GM18870 (cell line): ENCODE measurements around the gene BACE1-AS.

Experiments used
- ATAC-seq: cut with Tn5 transposase; IDR thresholded peaks from one replicate; pipeline ENCODE4 v1.9.1; 2021; ENCODE audit warnings: moderate library complexity; ENCODE audit not compliant: unreplicated experiment

The BACE1-AS gene

DNA sequence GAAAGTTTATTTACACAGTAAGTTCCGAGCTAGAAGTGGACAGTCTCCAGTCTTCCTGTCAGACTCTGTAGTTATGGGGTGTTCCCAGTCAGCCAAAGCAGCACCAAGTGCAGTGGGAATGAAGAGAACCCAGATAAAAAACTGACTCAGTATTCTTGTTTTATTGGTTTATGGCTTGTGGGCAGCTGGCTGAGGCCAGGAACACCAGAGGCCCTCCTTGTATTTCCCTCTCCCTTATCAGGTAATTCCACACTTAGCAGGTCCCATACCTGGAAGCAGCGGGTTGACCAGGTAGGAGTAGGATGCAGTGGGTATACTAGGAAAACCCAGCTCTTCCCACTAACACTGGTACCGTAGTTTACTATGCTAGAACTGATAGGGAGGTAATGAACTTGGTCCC lies 3.5 kb upstream of the BACE1-AS start:
- ATAC-seq, result no peak

DNA sequence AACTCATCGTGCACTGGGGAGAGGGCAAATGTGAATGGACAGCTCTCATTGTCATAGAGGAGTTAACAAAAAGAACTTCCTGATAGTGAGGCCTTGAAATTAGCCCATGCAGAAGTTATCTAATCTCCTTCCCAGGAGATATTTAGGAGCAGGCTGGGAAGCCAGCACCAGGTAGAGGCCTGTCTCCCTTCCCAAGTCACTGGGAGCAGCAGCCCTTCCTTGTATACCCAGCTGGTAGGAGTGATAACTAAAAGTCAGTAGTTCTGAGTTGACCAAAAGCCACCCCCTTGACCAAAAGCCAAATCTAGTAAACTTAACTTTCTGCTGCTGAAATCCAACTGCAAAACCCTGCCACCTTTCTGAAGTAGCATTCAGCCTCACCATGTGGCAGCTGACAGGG lies 1.4 kb upstream of the BACE1-AS start:
- ATAC-seq, result no peak

DNA sequence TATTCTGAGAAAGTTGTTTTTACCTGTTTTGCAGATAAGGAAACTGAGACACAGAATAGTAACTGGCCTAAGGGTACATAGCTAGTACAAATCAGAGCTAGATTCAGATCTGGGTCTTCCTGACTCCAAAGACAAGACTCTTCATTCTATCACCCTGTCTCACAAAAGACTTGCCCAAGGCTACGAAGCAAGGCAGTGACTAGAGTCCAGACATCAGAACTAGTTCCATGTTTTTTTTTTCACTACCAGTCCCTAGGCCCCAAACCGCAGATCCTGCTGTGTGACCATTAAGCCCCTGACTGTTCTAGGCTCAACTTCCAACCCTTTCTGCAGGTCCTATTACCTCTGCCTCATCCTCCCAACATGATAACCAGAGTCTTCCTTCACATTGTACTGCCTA lies 1.5 kb downstream of the BACE1-AS start:
- ATAC-seq, result no peak

DNA sequence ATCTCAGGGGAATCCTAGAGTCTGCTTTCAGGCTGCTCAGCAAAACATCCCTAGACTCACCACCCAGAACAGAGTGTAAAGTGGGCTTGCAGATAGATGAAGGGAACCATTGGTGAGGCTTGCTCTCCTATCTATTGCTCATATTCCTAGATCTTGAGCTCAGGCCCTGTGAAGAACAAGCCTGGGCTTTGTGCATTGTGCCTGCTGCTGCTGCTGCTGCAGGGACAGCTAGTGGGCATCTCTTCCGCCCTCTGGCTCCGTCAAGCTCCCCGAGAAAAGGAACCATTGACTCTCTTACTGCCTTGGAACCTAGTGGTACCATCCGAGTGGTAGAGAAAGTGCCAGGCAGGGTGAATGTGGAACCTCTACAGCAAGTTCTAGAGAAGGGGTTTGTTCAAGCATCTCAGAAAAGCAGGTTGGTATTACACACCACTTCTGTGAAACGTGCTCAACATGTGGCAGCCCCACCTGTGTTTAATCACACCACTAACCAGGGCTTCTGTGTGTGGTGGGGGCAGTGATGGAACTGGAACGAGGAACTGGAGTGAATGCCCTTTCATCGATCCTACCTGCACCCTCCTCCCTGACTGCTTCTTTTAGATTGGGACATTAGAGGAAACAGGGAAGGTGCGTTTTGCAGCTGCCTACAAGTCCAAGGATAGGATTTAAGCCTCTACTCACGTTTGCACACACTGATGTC lies 4.4 kb downstream of the BACE1-AS start:
- no peak for ATAC-seq

DNA sequence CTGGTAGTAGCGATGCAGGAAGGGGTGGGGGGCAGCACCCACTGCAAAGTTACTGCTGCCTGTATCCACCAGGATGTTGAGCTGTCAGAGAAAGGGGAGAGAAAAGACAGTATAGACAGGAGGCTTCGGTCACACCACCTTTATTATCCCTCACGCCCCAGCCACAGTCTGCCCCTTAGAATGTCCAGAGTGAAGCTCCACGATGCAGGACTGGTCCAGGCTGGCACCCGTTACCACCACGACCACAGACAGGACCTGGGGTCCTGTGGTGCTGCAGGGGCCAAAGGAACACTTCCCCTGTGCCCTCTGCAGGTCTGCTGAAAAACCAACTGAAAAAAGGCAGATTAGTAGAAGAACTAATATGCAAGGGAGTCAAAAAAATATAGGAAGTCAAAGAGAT lies 5.7 kb downstream of the BACE1-AS start:
- ATAC-seq, result no peak

DNA sequence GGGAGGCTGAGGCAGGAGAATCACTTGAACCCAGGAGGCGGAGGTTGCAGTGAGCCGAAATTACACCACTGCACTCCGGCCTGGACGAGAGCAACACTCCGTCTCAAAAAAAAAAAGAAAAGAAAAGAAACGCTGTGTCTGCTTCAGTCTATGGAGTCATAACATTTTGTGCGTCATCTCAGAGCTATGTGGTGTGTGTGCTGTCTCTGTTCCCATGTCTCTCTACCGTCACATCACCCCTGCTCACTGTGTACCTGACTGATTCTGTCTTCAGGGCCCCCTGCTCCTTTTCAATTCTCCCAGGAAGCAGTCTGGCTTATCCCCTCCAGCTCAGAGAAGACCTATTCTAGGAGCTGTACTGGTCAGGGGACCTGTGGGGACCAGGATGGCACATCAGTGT lies 7.0 kb downstream of the BACE1-AS start:
- ATAC-seq, result no peak

DNA sequence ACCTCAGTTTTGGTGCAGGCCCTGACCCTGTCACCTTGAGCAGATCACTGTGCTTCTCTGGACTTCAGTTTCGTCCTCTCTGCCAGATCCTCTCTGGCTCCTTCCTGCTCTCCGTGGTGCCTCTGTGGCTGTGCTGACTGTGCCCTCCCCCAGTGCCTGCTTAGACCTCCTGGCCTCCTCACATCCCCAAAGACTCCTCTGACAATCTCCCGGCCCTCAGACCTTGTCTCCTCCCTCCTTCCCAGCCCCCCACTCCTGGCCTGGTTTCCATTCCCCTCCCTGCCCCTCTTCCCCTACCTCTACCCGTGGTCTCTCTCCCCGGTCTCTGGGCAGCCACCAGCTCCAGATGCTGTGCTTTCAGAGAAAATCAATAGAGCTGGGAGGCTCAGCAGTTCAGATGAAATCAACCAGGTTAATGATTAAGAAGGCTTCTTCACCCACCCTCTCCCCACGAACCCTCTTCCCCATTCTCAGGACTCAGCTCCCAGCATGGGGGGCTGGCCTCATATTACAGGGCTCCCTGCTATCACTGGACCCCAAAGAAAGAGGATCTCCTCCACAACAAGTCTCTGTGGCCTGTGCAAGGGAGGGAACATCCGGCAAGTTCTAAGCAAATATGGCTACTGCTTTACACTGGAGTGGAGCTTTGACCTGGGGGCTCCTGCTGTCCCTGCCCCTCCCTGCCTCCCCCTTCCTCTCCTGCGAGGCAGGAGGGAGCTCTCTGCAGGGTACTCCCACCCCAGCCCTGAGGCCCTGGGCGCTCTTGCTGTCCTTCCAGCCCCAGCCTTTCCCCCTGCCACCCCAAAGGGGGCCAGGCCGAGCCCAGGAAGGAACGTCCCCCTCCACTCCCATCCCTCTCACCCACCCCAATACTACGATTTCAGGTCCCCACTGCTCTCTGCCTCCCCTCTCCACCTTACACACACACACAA lies 8.5 kb downstream of the BACE1-AS start:
- ATAC-seq, result no peak

DNA sequence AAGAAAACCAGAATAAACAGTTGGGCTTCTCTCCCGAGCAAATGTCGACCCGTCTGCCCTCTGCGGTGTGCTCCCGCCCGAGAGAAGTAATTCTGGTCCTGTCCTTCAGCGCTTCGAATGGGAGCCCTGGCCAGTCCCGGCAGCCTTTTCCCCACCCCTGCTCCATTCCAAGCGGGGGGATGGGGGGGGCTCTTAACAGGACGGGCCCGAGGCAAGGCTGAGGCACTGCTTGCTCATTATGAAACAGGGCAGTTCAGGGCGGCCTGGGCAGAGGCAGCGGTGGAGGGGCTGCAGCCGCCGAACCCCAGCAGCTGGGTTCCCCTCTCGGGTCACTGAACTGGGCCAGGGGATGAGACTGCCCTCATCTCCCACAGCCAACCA lies 9.1 kb downstream of the BACE1-AS start:
- no peak for ATAC-seq

DNA sequence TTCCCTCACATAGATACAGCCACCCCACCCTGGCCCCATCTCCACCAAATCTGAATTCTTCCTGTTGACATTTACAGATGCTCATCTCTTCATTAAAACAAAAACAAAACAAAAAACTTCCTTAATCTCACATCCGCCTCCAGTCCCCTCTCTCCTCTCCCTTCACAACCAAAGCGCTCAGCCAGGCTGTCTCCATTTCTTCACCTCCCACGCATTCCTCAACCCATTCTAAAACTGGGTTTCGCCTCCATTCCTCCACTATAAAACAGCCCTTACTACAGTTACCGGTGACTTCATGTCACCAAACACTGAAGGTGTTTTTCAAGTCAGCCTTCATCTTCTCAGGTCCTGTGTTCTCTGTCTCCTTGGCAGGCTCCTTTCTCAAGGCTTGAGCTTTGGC lies 9.6 kb downstream of the BACE1-AS start:
- ATAC-seq, result no peak

DNA sequence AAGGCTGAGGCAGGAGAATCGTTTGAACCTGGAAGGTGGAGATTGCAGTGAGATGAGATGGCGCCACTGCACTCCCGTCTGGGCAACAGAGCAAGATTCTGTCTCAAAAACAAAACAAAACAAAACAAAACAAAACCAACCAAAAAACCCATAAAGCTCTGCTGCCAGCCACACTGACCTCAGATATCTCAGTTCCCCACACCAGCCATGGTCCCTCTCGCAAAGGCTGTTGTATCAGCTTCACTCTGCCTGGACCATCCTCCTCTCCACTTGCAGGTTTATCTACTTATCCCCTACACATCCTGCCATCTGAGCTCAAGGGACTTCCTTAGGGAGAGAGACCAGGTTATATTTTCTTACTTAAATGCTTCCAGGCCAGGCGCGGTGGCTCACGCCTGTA lies 11.1 kb downstream of the BACE1-AS start:
- ATAC-seq, result no peak

DNA sequence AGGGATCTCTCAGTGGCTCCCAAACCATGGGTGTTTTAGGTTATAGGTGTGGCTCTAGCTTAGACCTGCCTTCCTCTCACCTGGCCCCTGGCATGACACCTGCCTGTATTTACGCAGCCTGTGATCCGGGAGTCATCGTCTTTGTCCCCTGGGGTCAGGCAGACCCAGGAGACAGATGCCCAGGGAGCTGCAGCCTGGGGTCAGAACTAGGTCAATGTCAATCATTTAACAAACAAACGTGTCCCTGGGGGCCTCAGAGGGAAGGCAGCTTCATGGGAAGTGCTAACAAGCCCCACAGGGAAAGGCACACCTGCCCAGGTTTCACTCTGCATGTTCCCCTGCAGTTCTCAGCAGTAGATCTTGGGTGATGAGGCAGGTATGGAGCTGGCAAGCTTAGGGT lies 12.0 kb downstream of the BACE1-AS start:
- no peak for ATAC-seq

DNA sequence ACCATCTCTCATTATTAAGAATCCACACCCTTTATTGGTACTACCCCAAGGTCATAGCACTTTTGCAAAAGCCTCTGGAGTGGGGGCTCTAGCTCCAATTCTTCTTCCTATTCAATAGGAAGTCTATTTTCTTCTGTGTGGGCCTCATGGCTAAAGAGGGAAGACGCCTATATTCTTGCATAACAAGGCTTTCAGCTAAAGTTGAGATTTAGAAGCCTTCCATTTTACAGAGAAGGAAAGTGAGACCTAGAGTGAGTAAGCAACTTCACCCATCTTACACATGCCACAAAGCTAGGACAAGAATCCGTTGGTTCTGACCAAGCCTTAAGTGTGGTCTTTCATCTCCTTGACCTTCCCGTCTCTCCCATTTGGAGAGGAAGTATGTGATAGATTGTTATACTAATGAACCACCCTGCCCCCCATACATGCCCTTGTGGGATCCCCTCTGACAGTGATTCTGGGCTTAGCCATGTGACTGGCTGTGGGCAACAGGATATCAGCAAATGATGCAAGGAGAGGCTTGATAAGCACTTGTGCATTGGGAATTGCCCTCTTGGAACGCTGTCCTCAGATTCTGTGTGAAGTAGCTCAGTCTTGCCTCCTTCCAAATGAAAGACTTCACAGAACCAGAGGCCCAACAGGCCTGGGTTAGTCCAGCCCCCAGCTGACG lies 12.6 kb downstream of the BACE1-AS start:
- ATAC-seq, result no peak

DNA sequence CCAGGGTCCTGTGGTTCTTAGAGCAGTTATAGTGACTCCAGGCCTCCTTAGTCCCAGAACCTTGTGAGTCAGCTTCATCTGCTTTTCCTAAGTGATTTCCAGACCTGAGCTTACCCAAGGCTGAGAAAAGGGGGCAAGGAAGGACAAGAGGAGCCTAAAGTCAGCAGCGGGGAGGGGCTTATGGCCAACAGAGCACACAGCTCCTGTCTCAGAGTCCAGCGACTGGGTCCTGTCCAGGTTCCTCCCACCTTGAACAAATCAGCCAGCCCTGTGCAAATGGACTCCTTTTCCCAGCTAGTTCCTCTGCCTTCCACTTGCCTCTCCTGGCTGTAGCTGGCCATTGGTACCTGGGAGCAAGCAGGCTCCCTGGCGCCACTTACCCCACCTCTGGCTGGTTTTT lies 14.0 kb downstream of the BACE1-AS start:
- ATAC-seq, result no peak

DNA sequence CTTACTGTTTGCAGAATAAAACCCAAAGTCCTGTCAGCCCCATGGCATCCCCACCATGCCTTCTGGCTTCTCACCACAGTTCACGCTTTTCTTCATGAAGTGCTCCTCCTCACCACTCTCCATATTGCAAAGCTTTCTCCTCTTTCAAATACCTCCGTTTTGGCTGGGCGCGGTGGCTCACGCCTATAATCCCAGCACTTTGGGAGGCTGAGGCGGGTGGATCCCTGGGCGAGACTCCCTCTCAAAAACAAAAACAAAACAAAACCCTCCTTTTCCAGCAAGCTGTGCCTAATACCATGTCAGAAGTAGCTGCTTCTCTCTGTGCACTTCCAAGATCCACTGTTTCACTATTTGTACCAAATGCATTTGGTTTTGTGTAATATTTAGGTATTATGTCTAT lies 18.2 kb downstream of the BACE1-AS start:
- no peak for ATAC-seq

DNA sequence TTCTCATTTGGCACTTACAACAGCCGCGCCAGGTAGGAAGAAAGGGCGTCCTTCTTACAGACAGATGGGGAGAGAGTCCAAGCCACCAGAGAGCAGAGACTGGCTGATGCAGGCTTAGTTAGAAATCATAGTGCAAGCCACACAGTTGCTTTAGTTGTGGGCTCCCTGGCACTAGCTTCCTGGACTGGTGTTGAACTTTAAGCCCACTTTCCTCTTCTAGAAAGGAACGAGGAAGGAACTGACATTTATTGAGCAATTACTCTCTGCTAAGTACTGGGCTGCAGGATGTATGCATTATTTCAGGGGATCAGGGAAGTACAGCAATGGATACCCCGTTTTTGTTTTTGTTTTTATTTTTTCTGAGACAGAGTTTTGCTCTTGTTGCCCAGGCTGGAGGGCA lies 21.9 kb downstream of the BACE1-AS start:
- no peak for ATAC-seq

DNA sequence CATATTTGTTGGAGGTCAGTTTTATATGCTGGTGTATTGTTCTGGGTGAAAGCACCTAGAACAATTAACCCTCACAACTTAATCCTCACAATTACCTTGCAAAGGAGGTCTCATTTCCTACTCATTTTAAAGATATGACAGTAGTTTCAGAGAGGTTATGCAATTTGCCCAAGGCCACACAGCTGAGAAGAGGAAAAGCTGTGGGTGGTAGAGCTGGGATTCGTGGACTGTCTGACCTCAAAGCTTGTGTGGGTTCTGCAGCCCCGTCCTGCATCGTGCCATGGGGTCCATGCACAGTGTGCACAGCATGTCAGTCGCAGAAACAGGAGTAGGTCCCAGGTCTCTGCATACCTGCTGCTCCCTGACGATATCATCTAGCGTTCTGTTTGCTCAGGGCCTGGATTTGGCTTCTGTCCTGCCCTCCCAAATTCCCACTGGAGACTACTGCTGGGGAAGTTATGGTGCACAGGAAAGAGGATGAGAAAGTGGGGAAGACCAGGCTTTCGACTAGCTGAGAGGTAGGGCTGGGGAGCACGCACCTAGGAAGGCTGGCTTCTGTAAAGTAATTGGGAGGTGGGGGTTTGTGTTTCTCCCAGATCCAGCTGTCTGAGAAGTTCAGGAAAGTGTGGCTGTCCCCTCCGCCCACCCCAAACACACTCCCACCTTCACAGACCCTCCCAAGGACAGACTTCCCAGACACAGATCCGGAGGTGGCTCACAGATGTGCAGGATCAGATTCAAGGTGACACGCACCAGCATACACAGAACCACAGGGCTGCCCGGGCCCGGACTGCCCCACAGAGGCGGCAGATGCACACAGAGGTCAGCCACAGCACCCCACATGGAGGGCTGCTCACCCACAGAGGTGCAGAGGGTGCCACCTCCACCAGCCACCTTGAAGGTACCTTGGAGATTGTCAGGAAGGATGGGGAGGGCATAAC lies 23.0 kb downstream of the BACE1-AS start:
- no peak for ATAC-seq

DNA sequence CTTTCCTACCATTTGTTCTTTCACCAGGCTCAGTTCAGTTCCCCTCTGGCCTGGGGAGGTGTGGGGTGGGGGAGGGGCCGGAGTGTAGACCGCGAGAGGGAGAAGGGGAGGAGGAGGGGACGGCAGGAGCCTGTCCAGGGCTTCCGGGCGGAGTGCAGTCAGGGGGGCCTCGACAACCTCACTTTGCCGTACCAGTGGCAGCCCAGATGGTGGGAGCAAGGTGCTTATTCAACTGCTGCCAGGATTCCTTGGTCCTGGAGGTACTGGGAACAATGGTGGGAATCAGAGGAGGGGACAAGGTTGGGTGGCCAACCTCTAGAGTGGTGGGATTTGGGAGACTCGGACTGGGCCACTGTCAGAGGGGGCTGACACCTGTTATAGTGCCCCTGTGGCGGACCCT lies 23.7 kb downstream of the BACE1-AS start:
- no peak for ATAC-seq

DNA sequence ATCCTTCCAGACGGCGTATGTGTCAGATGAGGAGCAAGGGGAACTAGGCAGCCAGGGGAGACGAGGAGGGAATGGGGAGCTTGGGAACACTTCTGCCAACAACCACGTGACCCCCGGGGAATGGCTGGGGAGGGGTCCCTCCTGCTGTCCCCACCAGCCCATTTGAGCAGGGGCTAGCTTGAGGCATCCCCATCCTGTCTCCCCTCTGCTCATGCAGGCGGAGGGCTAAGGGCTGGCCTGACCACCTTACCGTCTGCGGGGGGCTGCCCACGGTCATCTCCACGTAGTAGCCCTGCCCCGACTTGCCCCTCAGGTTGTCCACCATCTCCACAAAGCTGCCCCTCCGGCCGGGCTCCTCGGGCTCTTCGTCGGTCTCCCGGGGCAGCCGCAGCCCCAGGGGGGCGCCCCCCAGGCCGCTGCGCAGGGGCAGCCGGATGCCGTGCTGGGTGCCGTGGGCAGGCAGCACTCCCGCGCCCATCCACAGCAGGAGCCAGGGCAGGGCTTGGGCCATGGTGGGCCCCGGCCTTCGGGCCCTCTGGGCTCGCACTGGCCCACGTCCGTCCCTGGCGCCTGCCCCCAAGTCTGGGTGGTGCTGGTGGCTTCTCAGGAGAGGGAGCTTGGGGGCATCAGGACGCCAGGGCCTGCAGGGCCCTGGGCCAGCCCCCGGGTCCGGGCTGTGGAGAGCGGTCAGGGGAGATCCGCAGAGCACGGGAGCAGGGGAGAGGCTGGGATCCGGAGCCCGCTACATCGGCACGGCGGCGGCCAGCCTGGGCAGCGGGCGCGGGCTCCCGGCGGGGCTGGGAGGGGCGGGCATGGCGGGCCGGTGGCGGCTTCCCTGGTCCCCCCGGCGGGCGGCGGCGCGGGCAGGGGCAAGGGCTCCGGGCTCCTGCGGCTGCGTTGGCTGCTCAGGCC lies 24.4 kb downstream of the BACE1-AS start:
- ATAC-seq, result no peak

DNA sequence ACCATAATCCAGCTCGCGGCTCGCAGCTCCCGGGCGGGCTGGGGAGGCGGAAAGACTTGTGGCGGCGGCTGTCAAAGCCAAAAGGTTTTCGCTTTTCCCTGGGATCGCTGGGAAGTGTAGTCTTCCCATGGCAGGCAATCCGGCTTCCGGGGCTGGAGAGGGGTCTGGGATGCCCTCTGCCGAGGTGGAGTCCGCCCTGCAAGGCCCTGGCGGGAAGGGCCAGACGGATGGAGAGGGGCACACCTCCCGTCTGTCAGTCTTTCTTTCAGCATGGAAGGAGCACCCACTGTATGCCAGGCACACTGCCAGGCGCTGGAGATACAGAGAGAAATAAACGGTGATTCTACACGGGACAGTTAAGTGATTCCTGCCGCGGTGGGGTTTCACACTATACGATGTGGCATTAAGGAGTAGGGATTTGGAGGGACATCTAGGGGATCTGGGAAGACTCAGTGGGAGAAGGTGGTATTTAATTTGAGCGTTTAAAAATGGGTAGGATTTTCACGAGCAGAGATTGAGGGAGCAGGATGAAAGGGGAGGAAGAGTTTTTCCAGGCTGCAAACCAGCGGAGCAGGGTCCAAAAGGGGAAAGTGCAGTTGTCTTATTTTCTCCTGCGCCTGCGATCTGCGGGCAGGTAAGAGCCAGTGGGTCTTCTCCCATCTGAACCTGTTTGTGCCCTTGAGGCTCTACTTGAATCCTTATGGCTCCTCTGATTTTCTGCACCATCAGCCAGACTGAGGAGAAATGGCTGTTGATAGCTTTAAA lies 25.2 kb downstream of the BACE1-AS start, which contains the start of gene BACE1:
TSS of gene BACE1 (minus strand) at position 60 of the 765 bp plus-strand sequence. CDS start 461 bp downstream, outside the sequence.
- no peak for ATAC-seq
